HG03196 (cell line): ENCODE measurements around the gene ANKRD13D.
"Not testable (repeated sequence)": the region's sequence is repeated elsewhere in the genome, so short reads cannot be mapped to it uniquely, and the experiment has no call there.

Source experiments
- ATAC-seq: cut with Tn5 transposase; IDR thresholded peaks from one replicate; pipeline ENCODE4 v1.9.1; 2021; ENCODE audit not compliant: unreplicated experiment

ANKRD13D gene

GRCh38 chr11:67317205-67317887 is 28.2 kb downstream of the ANKRD13D start:
- ATAC-seq, result peak; percentile 77

- ATAC-seq, result peak; percentile 28
These were observed 28.9 kb downstream of the ANKRD13D start for GRCh38 chr11:67317888-67318555.

- ATAC-seq, result not testable (repeated sequence)
These were observed 29.8 kb downstream of the ANKRD13D start for GRCh38 chr11:67318876-67319275.

GRCh38 chr11:67320011-67320410 is 30.9 kb downstream of the ANKRD13D start:
- ATAC-seq, result no peak

GRCh38 chr11:67320691-67321090 is 31.6 kb downstream of the ANKRD13D start:
- ATAC-seq, result no peak

- ATAC-seq, result no peak
These were observed 32.3 kb downstream of the ANKRD13D start for GRCh38 chr11:67321313-67321871.

GRCh38 chr11:67322049-67322448 is 32.9 kb downstream of the ANKRD13D start:
- ATAC-seq, result no peak

- no peak for ATAC-seq
These were observed 34.4 kb downstream of the ANKRD13D start for GRCh38 chr11:67323526-67323925.

GRCh38 chr11:67332081-67332691 is 43.1 kb downstream of the ANKRD13D start:
- no peak for ATAC-seq

GRCh38 chr11:67337257-67337656 is 48.2 kb downstream of the ANKRD13D start:
- ATAC-seq, result no peak

GRCh38 chr11:67344264-67344663 is 55.2 kb downstream of the ANKRD13D start:
- no peak for ATAC-seq

- no peak for ATAC-seq
These were observed 56.3 kb downstream of the ANKRD13D start for GRCh38 chr11:67345247-67345919.

- ATAC-seq, result no peak
These were observed 57.1 kb downstream of the ANKRD13D start for GRCh38 chr11:67345920-67346819.

GRCh38 chr11:67347964-67348749 is 59.1 kb downstream of the ANKRD13D start:
- ATAC-seq, result no peak

GRCh38 chr11:67349036-67349435 is 59.9 kb downstream of the ANKRD13D start:
- ATAC-seq, result no peak

- no peak for ATAC-seq
These were observed 60.4 kb downstream of the ANKRD13D start for GRCh38 chr11:67349457-67349856.

GRCh38 chr11:67349928-67350465 is 60.9 kb downstream of the ANKRD13D start:
- ATAC-seq, result no peak

- no peak for ATAC-seq
These were observed 62.3 kb downstream of the ANKRD13D start for GRCh38 chr11:67351275-67352005.
